A549 (cell line): Measurements from ENCODE around the gene FAM217B.

Source experiments
- CEBPB ChIP-seq, 2 experiments: fragments of >200 bp in 1 of 2; sonication (Bioruptor Twin) in 1 of 2; formaldehyde crosslinking in 1 of 2; IDR thresholded peaks; 2 replicates each; pipeline ENCODE4 v1.6.1; 2012 to 2016
- EP300 ChIP-seq, 2 experiments: fragments of >200 bp; sonication (Bioruptor Twin); formaldehyde crosslinking; IDR thresholded peaks; 2 replicates in 1 of 2; 3 replicates in 1 of 2; pipeline ENCODE4 v1.6.1; 2016 to 2017
- FOSL2 ChIP-seq, 2 experiments: fragments of 450-650 bp in 1 of 2; fragments of >200 bp in 1 of 2; sonication (Bioruptor Twin) in 1 of 2; formaldehyde crosslinking; IDR thresholded peaks; 2 replicates each; pipeline versions ENCODE4 v1.5.0 to v1.6.1; 2016 to 2020; ENCODE audit warnings: mild to moderate bottlenecking in 1 of 2, moderate library complexity in 1 of 2
- HOXA7 ChIP-seq: fragments of 250-450 bp; sonication (Bioruptor Pico); IDR thresholded peaks from 2 replicates; pipeline ENCODE4 v1.5.0; 2020; ENCODE audit warnings: mild to moderate bottlenecking, moderate library complexity
- NR3C1 ChIP-seq: fragments of >200 bp; sonication (Bioruptor Twin); formaldehyde crosslinking; IDR thresholded peaks from 3 replicates; pipeline ENCODE4 v1.6.1; 2017
- POLR2A ChIP-seq: IDR thresholded peaks from 2 replicates; pipeline ENCODE4 v1.6.1; 2012; ENCODE audit warnings: mild to moderate bottlenecking, low read length
- RFX5 ChIP-seq: fragments of 450-650 bp; IDR thresholded peaks from 2 replicates; pipeline ENCODE4 v1.7.1; 2014; ENCODE audit warnings: antibody characterized with exemption, mild to moderate bottlenecking, moderate library complexity
- ZC3H11A ChIP-seq: fragments of 450-650 bp; IDR thresholded peaks from 2 replicates; pipeline ENCODE4 v1.6.1; 2014; ENCODE audit warnings: antibody characterized with exemption, mild to moderate bottlenecking
- TF ChIP-seq, protein P1 (sequence below): IDR thresholded peaks from 2 replicates; pipeline ENCODE4 v1.6.1; 2012; ENCODE audit warnings: low read depth, borderline replicate concordance
- TF ChIP-seq, protein P2 (sequence below): fragments of 150-350 bp; IDR thresholded peaks from 2 replicates; pipeline ENCODE4 v1.6.1; 2014; ENCODE audit warnings: low read depth, mild to moderate bottlenecking, low read length
- TF ChIP-seq, protein P3 (sequence below): fragments of 450-650 bp; IDR thresholded peaks from 2 replicates; pipeline ENCODE4 v1.6.1; 2014; ENCODE audit warnings: antibody characterized with exemption
- TF ChIP-seq, protein P4 (sequence below): fragments of >200 bp; sonication (Bioruptor Twin); formaldehyde crosslinking; IDR thresholded peaks from 3 replicates; pipeline ENCODE4 v1.5.1; 2016
- TF ChIP-seq, protein P5 (sequence below): fragments of 200-600 bp; sonication (generic); IDR thresholded peaks from 2 replicates; pipeline ENCODE4 v1.6.1; 2016; ENCODE audit warnings: antibody characterized with exemption, mild to moderate bottlenecking, moderate library complexity

DNA sequence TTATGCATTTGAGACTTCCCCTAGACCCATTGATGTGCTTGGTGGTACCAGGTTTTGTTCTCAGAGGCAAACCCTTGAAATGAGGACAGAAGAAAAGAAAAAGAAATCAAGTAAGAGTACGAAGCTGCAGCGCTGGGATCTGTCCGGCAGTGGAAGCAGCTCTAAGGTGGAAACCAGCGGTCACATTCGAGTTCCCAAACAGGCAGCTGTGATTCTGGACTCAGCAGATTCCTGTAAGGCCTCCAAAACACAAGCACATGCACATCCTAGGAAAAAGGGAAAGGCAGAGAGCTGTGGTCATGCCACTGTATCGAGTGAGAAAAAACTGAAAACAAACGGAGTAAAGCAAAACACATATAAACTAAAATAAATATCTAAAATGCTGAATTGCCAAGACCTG lies 4.5 kb downstream of the FAM217B start:
- TF ChIP-seq, protein P1, sequence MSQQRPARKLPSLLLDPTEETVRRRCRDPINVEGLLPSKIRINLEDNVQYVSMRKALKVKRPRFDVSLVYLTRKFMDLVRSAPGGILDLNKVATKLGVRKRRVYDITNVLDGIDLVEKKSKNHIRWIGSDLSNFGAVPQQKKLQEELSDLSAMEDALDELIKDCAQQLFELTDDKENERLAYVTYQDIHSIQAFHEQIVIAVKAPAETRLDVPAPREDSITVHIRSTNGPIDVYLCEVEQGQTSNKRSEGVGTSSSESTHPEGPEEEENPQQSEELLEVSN: no peak
- TF ChIP-seq ZC3H11A (no peak), POLR2A (no peak), CEBPB (IDR thresholded peaks at IDR 0.05) (no peak), EP300 (IDR thresholded peaks at IDR 0.05) (no peak), HOXA7 (no peak), FOSL2 (IDR thresholded peaks at IDR 0.05) (no peak), FOSL2 (CRISPR knock-in tag; IDR thresholded peaks at IDR 0.05) (no peak), RFX5 (no peak), NR3C1 (no peak)
- TF ChIP-seq, protein P2, sequence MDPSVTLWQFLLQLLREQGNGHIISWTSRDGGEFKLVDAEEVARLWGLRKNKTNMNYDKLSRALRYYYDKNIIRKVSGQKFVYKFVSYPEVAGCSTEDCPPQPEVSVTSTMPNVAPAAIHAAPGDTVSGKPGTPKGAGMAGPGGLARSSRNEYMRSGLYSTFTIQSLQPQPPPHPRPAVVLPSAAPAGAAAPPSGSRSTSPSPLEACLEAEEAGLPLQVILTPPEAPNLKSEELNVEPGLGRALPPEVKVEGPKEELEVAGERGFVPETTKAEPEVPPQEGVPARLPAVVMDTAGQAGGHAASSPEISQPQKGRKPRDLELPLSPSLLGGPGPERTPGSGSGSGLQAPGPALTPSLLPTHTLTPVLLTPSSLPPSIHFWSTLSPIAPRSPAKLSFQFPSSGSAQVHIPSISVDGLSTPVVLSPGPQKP: no peak
- TF ChIP-seq, protein P3, sequence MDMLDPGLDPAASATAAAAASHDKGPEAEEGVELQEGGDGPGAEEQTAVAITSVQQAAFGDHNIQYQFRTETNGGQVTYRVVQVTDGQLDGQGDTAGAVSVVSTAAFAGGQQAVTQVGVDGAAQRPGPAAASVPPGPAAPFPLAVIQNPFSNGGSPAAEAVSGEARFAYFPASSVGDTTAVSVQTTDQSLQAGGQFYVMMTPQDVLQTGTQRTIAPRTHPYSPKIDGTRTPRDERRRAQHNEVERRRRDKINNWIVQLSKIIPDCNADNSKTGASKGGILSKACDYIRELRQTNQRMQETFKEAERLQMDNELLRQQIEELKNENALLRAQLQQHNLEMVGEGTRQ: no peak
- TF ChIP-seq, protein P4, sequence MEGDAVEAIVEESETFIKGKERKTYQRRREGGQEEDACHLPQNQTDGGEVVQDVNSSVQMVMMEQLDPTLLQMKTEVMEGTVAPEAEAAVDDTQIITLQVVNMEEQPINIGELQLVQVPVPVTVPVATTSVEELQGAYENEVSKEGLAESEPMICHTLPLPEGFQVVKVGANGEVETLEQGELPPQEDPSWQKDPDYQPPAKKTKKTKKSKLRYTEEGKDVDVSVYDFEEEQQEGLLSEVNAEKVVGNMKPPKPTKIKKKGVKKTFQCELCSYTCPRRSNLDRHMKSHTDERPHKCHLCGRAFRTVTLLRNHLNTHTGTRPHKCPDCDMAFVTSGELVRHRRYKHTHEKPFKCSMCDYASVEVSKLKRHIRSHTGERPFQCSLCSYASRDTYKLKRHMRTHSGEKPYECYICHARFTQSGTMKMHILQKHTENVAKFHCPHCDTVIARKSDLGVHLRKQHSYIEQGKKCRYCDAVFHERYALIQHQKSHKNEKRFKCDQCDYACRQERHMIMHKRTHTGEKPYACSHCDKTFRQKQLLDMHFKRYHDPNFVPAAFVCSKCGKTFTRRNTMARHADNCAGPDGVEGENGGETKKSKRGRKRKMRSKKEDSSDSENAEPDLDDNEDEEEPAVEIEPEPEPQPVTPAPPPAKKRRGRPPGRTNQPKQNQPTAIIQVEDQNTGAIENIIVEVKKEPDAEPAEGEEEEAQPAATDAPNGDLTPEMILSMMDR: no peak
- TF ChIP-seq, protein P5, sequence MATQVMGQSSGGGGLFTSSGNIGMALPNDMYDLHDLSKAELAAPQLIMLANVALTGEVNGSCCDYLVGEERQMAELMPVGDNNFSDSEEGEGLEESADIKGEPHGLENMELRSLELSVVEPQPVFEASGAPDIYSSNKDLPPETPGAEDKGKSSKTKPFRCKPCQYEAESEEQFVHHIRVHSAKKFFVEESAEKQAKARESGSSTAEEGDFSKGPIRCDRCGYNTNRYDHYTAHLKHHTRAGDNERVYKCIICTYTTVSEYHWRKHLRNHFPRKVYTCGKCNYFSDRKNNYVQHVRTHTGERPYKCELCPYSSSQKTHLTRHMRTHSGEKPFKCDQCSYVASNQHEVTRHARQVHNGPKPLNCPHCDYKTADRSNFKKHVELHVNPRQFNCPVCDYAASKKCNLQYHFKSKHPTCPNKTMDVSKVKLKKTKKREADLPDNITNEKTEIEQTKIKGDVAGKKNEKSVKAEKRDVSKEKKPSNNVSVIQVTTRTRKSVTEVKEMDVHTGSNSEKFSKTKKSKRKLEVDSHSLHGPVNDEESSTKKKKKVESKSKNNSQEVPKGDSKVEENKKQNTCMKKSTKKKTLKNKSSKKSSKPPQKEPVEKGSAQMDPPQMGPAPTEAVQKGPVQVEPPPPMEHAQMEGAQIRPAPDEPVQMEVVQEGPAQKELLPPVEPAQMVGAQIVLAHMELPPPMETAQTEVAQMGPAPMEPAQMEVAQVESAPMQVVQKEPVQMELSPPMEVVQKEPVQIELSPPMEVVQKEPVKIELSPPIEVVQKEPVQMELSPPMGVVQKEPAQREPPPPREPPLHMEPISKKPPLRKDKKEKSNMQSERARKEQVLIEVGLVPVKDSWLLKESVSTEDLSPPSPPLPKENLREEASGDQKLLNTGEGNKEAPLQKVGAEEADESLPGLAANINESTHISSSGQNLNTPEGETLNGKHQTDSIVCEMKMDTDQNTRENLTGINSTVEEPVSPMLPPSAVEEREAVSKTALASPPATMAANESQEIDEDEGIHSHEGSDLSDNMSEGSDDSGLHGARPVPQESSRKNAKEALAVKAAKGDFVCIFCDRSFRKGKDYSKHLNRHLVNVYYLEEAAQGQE: no peak
